ENCODE data around the gene ZNF775. TPM values are rescaled to one million over a fixed set of nuclear protein-coding genes. Genes with fewer than 3 reads are reported as not detected.

Gene ZNF775
- polyA plus RNA-seq, 1 donor (not counting 4 experiments of a cell fraction or from before 2014, with no cell fraction given), result 1.0 TPM

GRCh38 chr7:150365194-150365593 is 13.9 kb upstream of the ZNF775 start:
- no peaks in the 10 kb centered on the region for H3K27me3 ChIP-seq (ENCODE audit: control insufficient read depth, extremely low read depth, insufficient read depth, low read length)
- DNase-seq (ENCODE audit: low read depth, low spot score) (no peak), FAIRE-seq (no peak)
- H2AFZ ChIP-seq (ENCODE audit: control insufficient read depth, low read length), result no peak overlapping the region
- H4K20me1 ChIP-seq (ENCODE audit: control insufficient read depth, extremely low read depth, insufficient read depth, low read length), result no peaks in the 10 kb centered on the region
- no peak overlapping the region for H3K9ac ChIP-seq (ENCODE audit: control insufficient read depth, extremely low read depth, insufficient read depth, low read length)
- no peak overlapping the region for H3K27ac ChIP-seq (ENCODE audit: control insufficient read depth, insufficient read depth, low read length)
- H3K9me1 ChIP-seq (ENCODE audit: control insufficient read depth, extremely low read depth, insufficient read depth, low read length), result no peaks in the 10 kb centered on the region
- no peaks in the 10 kb centered on the region for H3K9me3 ChIP-seq (ENCODE audit: control insufficient read depth, low read depth, low read length)
- no peaks in the 10 kb centered on the region for H3K36me3 ChIP-seq (ENCODE audit: control insufficient read depth in 2 of 2, extremely low read depth in 1 of 2, insufficient read depth in 2 of 2, low read length in 2 of 2)
- no peaks in the 10 kb centered on the region for H3K79me2 ChIP-seq (ENCODE audit: control insufficient read depth, insufficient read depth, low read length)
- peaks cover 19% of the 10 kb centered on the region for H3K4me1 ChIP-seq (ENCODE audit: control insufficient read depth, extremely low read depth, insufficient read depth, low read length)
- H3K4me2 ChIP-seq (ENCODE audit: control insufficient read depth, extremely low read depth, insufficient read depth, low read depth, low read length), result no peak overlapping the region
- dilution Hi-C loops (cut with MboI; ENCODE audit: extremely low pct_ligation_motif_present, low sequenced_read_pairs), result no loop called here
- no peak overlapping the region for H3K4me3 ChIP-seq (ENCODE audit: control insufficient read depth in 2 of 3, extremely low read depth in 1 of 3, insufficient read depth in 2 of 3, low read depth in 1 of 3, low read length in 3 of 3)
- no peak for TF ChIP-seq CTCF (optimal IDR thresholded peaks at IDR 0.05 in 1 of 3, IDR thresholded peaks at IDR 0.05 in 1 of 3, conservative IDR thresholded peaks at IDR 0.05 in 1 of 3; ENCODE audit: extremely low read depth in 1 of 3, insufficient read depth in 2 of 3, low read length in 3 of 3)
- TF ChIP-seq EZH2 (IDR thresholded peaks at IDR 0.05; ENCODE audit: low read length), result no peak

DNA sequence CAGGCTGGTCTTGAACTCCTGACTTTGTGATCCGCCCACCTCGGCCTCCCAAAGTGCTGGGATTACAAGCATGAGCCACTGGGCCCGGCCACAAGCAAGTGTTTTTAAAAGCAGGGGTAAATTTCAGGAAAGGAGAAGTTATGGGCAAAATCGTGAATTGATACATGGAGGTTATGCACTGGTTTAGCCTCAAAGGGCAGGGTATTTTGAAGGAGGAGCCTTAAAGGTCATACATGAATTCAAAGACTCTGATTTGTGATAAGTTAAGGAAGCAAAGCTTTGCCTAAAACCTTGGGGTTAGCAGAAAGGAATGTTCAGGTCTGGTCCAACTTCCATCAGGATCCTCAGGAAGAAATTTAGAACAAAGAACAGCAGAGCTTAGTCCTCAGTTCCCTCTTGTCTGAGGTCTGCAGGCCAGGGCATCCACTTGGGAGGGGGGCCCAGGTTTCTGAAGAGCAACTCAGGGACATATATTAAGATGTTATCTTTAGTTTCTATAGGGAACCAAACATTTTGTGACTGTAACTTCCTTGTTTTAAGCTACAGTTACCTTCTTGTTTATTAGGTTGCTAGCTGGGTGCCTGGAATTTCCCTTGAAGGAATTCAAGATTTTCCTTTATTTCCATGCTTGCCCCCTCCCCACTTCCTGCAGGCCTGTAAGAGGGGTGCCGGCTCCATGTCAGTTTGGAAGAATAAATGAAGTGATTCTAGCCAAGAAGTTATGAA is 13.3 kb upstream of the ZNF775 start:
- FAIRE-seq (no peak), DNase-seq (ENCODE audit: low read depth, low spot score) (no peak)
- H2AFZ ChIP-seq (ENCODE audit: control insufficient read depth, low read length), result no peak overlapping the region
- no peak overlapping the region for H3K4me3 ChIP-seq (ENCODE audit: control insufficient read depth in 2 of 3, extremely low read depth in 1 of 3, insufficient read depth in 2 of 3, low read depth in 1 of 3, low read length in 3 of 3)
- H3K4me2 ChIP-seq (ENCODE audit: control insufficient read depth, extremely low read depth, insufficient read depth, low read depth, low read length), result no peak overlapping the region
- dilution Hi-C loops (cut with MboI; ENCODE audit: extremely low pct_ligation_motif_present, low sequenced_read_pairs), result no loop called here
- H3K9me1 ChIP-seq (ENCODE audit: control insufficient read depth, extremely low read depth, insufficient read depth, low read length), result no peaks in the 10 kb centered on the region
- peaks cover 24% of the 10 kb centered on the region for H3K4me1 ChIP-seq (ENCODE audit: control insufficient read depth, extremely low read depth, insufficient read depth, low read length)
- H4K20me1 ChIP-seq (ENCODE audit: control insufficient read depth, extremely low read depth, insufficient read depth, low read length), result no peaks in the 10 kb centered on the region
- no peak overlapping the region for H3K27ac ChIP-seq (ENCODE audit: control insufficient read depth, insufficient read depth, low read length)
- no peak overlapping the region for H3K9ac ChIP-seq (ENCODE audit: control insufficient read depth, extremely low read depth, insufficient read depth, low read length)
- peaks cover 0 to 3% of the 10 kb centered on the region in 2 experiments for H3K36me3 ChIP-seq (ENCODE audit: control insufficient read depth in 2 of 2, extremely low read depth in 1 of 2, insufficient read depth in 2 of 2, low read length in 2 of 2)
- no peaks in the 10 kb centered on the region for H3K79me2 ChIP-seq (ENCODE audit: control insufficient read depth, insufficient read depth, low read length)
- H3K9me3 ChIP-seq (ENCODE audit: control insufficient read depth, low read depth, low read length), result no peaks in the 10 kb centered on the region
- TF ChIP-seq CTCF (optimal IDR thresholded peaks at IDR 0.05 in 1 of 3, IDR thresholded peaks at IDR 0.05 in 1 of 3, conservative IDR thresholded peaks at IDR 0.05 in 1 of 3; ENCODE audit: extremely low read depth in 1 of 3, insufficient read depth in 2 of 3, low read length in 3 of 3) (no peak), EZH2 (IDR thresholded peaks at IDR 0.05; ENCODE audit: low read length) (no peak)
- H3K27me3 ChIP-seq (ENCODE audit: control insufficient read depth, extremely low read depth, insufficient read depth, low read length), result no peaks in the 10 kb centered on the region

Measured in keratinocyte (primary cell).